Central memory CD4-positive, alpha-beta T cell (primary cell): ENCODE data around the gene CBY1.
"Not testable (repeated sequence)": the region's sequence is repeated elsewhere in the genome, so short reads cannot be mapped to it uniquely, and the experiment has no call there.

Source experiments
- DNase-seq: peaks from one replicate; pipeline ENCODE4 v3.0.0; 2022
- total RNA-seq, 3 experiments: gene quantifications; one replicate each; lab custom pipeline; 2026; lab: John Stamatoyannopoulos, UW

The CBY1 gene
- total RNA-seq = 3.6 to 12.5 (median 11.8) reads per million in 3 experiments

GRCh38 chr22:38656256-38657044 lies at the start of gene CBY1, which contains the start of gene FAM227A:
CBY1 (plus strand) TSS chr22:38656638; CDS start chr22:38668055, 11,417 bp downstream.
FAM227A (minus strand) TSS chr22:38656392; CDS start chr22:38650168, 6,224 bp downstream.
- peak; percentile 82 for DNase-seq

- DNase-seq = no peak
Measured at GRCh38 chr22:38607680-38608079, 48.8 kb upstream of the CBY1 start.

- DNase-seq = no peak
Measured at GRCh38 chr22:38608992-38609750, 47.3 kb upstream of the CBY1 start.

- DNase-seq = no peak
Measured at GRCh38 chr22:38610234-38610633, 46.2 kb upstream of the CBY1 start.

- no peak for DNase-seq
Measured at GRCh38 chr22:38611559-38611958, 44.9 kb upstream of the CBY1 start.

GRCh38 chr22:38612217-38613006 lies 44.0 kb upstream of the CBY1 start:
- DNase-seq = no peak

GRCh38 chr22:38613588-38613987 lies 42.9 kb upstream of the CBY1 start:
- DNase-seq = no peak

- no peak for DNase-seq
Measured at GRCh38 chr22:38614332-38615063, 41.9 kb upstream of the CBY1 start.

- not testable (repeated sequence) for DNase-seq
Measured at GRCh38 chr22:38615064-38615405, 41.4 kb upstream of the CBY1 start.

- no peak for DNase-seq
Measured at GRCh38 chr22:38618258-38618657, 38.2 kb upstream of the CBY1 start.

GRCh38 chr22:38618682-38619081 lies 37.8 kb upstream of the CBY1 start:
- no peak for DNase-seq

- DNase-seq = no peak
Measured at GRCh38 chr22:38623351-38623750, 33.1 kb upstream of the CBY1 start.

- no peak for DNase-seq
Measured at GRCh38 chr22:38628444-38628843, 28.0 kb upstream of the CBY1 start.

- DNase-seq = no peak
Measured at GRCh38 chr22:38629108-38629507, 27.3 kb upstream of the CBY1 start.

GRCh38 chr22:38631724-38632123 lies 24.7 kb upstream of the CBY1 start:
- DNase-seq = no peak

- no peak for DNase-seq
Measured at GRCh38 chr22:38632528-38632927, 23.9 kb upstream of the CBY1 start.

- no peak for DNase-seq
Measured at GRCh38 chr22:38638216-38638615, 18.2 kb upstream of the CBY1 start.

GRCh38 chr22:38638728-38639127 lies 17.7 kb upstream of the CBY1 start:
- no peak for DNase-seq

- DNase-seq = no peak
Measured at GRCh38 chr22:38641476-38642040, 14.9 kb upstream of the CBY1 start.

- DNase-seq = not testable (repeated sequence)
Measured at GRCh38 chr22:38644245-38644644, 12.2 kb upstream of the CBY1 start.

- DNase-seq = no peak
Measured at GRCh38 chr22:38645430-38645829, 11.0 kb upstream of the CBY1 start.
